Loucy (cell line): ENCODE data around the gene ABHD6.
A peak's percentile ranks its signal among the peaks of the same experiment; 100 is the strongest.

ENCODE experiments used
- H2AFZ ChIP-seq: fragments of 200-600 bp; sonication (generic); 2 replicates; pipeline ENCODE4 v1.6.0; 2016; ENCODE audit warnings: antibody characterized with exemption, mild to moderate bottlenecking, low read length, moderate library complexity
- H3F3A ChIP-seq: fragments of 200-600 bp; 2 replicates; pipeline ENCODE4 v1.6.0; 2016; ENCODE audit warnings: antibody characterized with exemption, low read depth, mild to moderate bottlenecking
- H3K27me3 ChIP-seq: fragments of 200-600 bp; sonication (generic); 2 replicates; pipeline ENCODE4 v1.6.1; 2014; ENCODE audit warnings: low read length, mild to moderate bottlenecking; ENCODE audit not compliant: insufficient read depth, poor library complexity, severe bottlenecking
- H3K36me3 ChIP-seq: fragments of 200-600 bp; sonication (generic); 2 replicates; pipeline ENCODE4 v1.6.1; 2016; ENCODE audit warnings: low read length; ENCODE audit not compliant: insufficient read depth
- H3K4me1 ChIP-seq: fragments of 200-600 bp; sonication (generic); 2 replicates; pipeline ENCODE4 v1.5.1; 2014; ENCODE audit warnings: low read length, mild to moderate bottlenecking; ENCODE audit not compliant: insufficient read depth, poor library complexity, severe bottlenecking
- H3K4me2 ChIP-seq: fragments of 200-600 bp; sonication (generic); 2 replicates; pipeline ENCODE4 v1.6.0; 2014; ENCODE audit warnings: antibody characterized with exemption, low read length, low read depth, mild to moderate bottlenecking; ENCODE audit not compliant: poor library complexity, severe bottlenecking
- H3K4me3 ChIP-seq: fragments of 200-600 bp; sonication (generic); 2 replicates; pipeline ENCODE4 v1.5.1; 2014; ENCODE audit warnings: low read length, mild to moderate bottlenecking, mixed read lengths; ENCODE audit not compliant: poor library complexity, severe bottlenecking
- H3K79me2 ChIP-seq: fragments of 200-600 bp; sonication (generic); 2 replicates; pipeline ENCODE4 v1.6.1; 2014; ENCODE audit warnings: low read length; ENCODE audit not compliant: insufficient read depth
- H3K9ac ChIP-seq: fragments of 200-600 bp; sonication (generic); 2 replicates; pipeline ENCODE4 v1.6.0; 2014; ENCODE audit warnings: mild to moderate bottlenecking, low read depth, low read length, moderate library complexity; ENCODE audit not compliant: poor library complexity, severe bottlenecking
- H3K9me2 ChIP-seq: fragments of 200-600 bp; sonication (generic); replicated peaks from 2 replicates; pipeline ENCODE4 v1.6.1; 2016; ENCODE audit warnings: low read depth, low read length, mixed read lengths
- H3K9me3 ChIP-seq: fragments of 200-600 bp; sonication (generic); 2 replicates; pipeline ENCODE4 v1.6.1; 2014; ENCODE audit warnings: mild to moderate bottlenecking, antibody characterized with exemption, low read length, low read depth; ENCODE audit not compliant: insufficient read depth
- H4K20me1 ChIP-seq: fragments of 200-600 bp; sonication (generic); 2 replicates; pipeline ENCODE4 v1.6.0; 2014; ENCODE audit warnings: antibody characterized with exemption, low read length, mild to moderate bottlenecking; ENCODE audit not compliant: insufficient read depth, poor library complexity, severe bottlenecking
- CTCF ChIP-seq: fragments of 200-600 bp; sonication (generic); conservative IDR thresholded peaks from 2 replicates; pipeline ENCODE4 v1.5.1; 2014; ENCODE audit warnings: mild to moderate bottlenecking, antibody characterized with exemption, low read length
- EZH2phosphoT487 ChIP-seq: fragments of 200-600 bp; IDR thresholded peaks from 2 replicates; pipeline ENCODE4 v1.6.1; 2018; ENCODE audit warnings: antibody characterized with exemption, mild to moderate bottlenecking, moderate library complexity, borderline replicate concordance

Gene ABHD6

DNA sequence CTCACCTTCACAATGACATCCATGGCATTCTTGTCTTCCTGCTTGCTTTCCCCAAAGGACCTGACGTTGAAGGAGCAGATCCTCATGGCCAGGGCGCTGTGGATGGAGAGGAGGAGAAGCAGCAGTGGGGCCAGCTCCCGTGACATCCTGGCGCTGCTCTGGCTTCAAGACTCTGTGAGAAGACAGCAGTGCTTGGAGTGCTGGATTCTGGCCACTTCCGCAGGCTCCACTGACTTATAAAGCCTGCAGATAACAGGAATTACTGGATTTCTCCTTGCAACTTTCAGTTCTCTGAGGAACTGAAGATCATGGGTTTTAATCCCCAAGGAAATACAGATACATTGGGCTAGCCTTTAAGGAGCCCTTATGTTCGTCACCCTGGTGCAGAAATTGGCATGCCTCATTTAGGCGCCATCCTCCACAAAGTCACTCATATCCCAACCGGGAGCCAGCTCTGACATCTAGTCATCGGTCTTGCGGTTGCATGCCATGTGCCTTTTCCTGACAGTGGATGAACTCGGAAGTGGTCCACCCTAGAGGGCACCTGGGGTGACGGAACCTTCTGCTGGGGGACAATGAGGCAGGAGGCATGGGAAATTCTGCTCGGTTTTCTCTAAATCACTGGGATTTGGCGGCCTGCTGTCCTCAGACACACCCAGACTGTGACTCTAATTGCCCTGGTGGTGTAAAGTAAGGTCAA, 26.7 kb upstream of the ABHD6 start, which contains the start of gene DNASE1L3:
Gene DNASE1L3, minus strand, starts transcription at position 212 of the 700 bp plus-strand sequence. Its CDS starts 66 bp downstream, at position 146.
- Histone ChIP-seq H3K4me1 (peaks cover 5% of the 10 kb centered on the region), H3K36me3 (no peaks in the 10 kb centered on the region), H3K27me3 (no peaks in the 10 kb centered on the region), H3K9ac (no peak within 1 kb of the TSS), H2AFZ (peak within 1 kb of the TSS; percentile 56), H3K79me2 (no peaks in the 10 kb centered on the region), H3K4me3 (no peak within 1 kb of the TSS), H3K9me2 (no peaks in the 10 kb centered on the region), H3K4me2 (peak within 1 kb of the TSS; percentile 13), H4K20me1 (no peaks in the 10 kb centered on the region), H3K9me3 (no peaks in the 10 kb centered on the region), H3F3A (no peaks in the 10 kb centered on the region)
- TF ChIP-seq EZH2phosphoT487 (no peak), CTCF (no peak)

GRCh38 chr3:58214484-58215316, 22.9 kb upstream of the ABHD6 start:
- Histone ChIP-seq H3F3A (no peaks in the 10 kb centered on the region), H2AFZ (peak overlapping the region; percentile 68), H3K36me3 (no peaks in the 10 kb centered on the region), H3K4me3 (no peak overlapping the region), H3K9me3 (no peaks in the 10 kb centered on the region), H3K9me2 (no peaks in the 10 kb centered on the region), H3K27me3 (no peaks in the 10 kb centered on the region), H3K9ac (no peak overlapping the region), H3K4me2 (no peak overlapping the region), H3K4me1 (peaks cover 5% of the 10 kb centered on the region), H3K79me2 (no peaks in the 10 kb centered on the region), H4K20me1 (no peaks in the 10 kb centered on the region)
- TF ChIP-seq EZH2phosphoT487 (no peak), CTCF (peak; percentile 18; the same call in 1 of the 2 replicates)

GRCh38 chr3:58215317-58216025, 22.1 kb upstream of the ABHD6 start:
- Histone ChIP-seq H3K4me1 (peaks cover 5% of the 10 kb centered on the region), H4K20me1 (no peaks in the 10 kb centered on the region), H3K79me2 (no peaks in the 10 kb centered on the region), H3K9ac (no peak overlapping the region), H2AFZ (0 out of 2 replicates have a peak overlapping the region, but pooled peaks have one; percentile 68), H3F3A (no peaks in the 10 kb centered on the region), H3K27me3 (no peaks in the 10 kb centered on the region), H3K9me2 (no peaks in the 10 kb centered on the region), H3K9me3 (no peaks in the 10 kb centered on the region), H3K36me3 (no peaks in the 10 kb centered on the region), H3K4me2 (no peak overlapping the region), H3K4me3 (no peak overlapping the region)
- TF ChIP-seq EZH2phosphoT487 (no peak), CTCF (no peak)
